Upper lobe of left lung (tissue), 4 donors: Measurements from ENCODE around the gene CLIP4.

Experiments used
- CTCF ChIP-seq, 6 experiments: fragments of 450-650 bp in 4 of 6; fragments of 200-600 bp in 2 of 6; sonication (generic) in 2 of 6; IDR thresholded peaks; one replicate each; pipeline ENCODE4 v1.5.1; 2016 to 2019; ENCODE audit warnings: antibody characterized with exemption in 6 of 6
- EP300 ChIP-seq, 4 donors: sonication (generic); formaldehyde crosslinking; IDR thresholded peaks; one replicate each; pipeline ENCODE4 v1.5.1; 2017; ENCODE audit warnings: antibody characterized with exemption in 4 of 4, control low read depth in 2 of 4
- POLR2A ChIP-seq, 4 donors: fragments of 450-650 bp; IDR thresholded peaks; one replicate each; pipeline ENCODE4 v1.5.1; 2016 to 2017; ENCODE audit warnings: antibody characterized with exemption in 4 of 4, mild to moderate bottlenecking in 2 of 4
- POLR2AphosphoS5 ChIP-seq, 2 donors: sonication (generic); formaldehyde crosslinking; IDR thresholded peaks; one replicate each; pipeline ENCODE4 v1.5.1; 2017; ENCODE audit warnings: antibody characterized with exemption in 2 of 2

DNA sequence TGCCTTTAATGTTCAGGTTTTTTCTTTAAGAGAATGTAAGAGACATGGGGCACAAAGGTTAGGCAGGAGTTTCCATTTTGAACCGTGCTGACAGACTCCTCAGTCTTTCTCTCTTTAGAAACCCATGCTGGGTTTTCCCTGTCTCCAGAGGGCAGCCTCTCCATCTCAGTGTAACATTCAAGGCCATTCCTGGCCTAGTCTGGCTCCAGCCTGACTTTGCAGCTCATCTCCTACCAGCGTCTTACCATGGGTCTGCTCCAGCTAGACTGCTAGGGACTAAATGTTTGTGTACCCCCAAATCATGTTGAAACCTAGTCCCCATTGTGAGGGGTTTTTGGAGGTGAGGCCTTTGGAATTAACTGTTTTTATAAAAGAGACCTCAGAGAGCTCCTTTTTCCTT, 9.8 kb upstream of the CLIP4 start:
- TF ChIP-seq POLR2A (IDR thresholded peaks at IDR 0.05) = no peak
- TF ChIP-seq CTCF (IDR thresholded peaks at IDR 0.05) = no peak
- no peak for TF ChIP-seq POLR2AphosphoS5 (IDR thresholded peaks at IDR 0.05)
- TF ChIP-seq EP300 (IDR thresholded peaks at IDR 0.05) = no peak
